ENCODE data around the gene SLC6A9.
A peak's percentile ranks its signal among the peaks of the same experiment; 100 is the strongest.

SLC6A9 gene

GRCh38 chr1:44029260-44029910 is 1.9 kb downstream of the SLC6A9 start:
- H3K9me3 ChIP-seq (ENCODE audit: control insufficient read depth, insufficient read depth, low read length): no peaks in the 10 kb centered on the region
- H3K4me3 ChIP-seq (ENCODE audit: low read length): peak overlapping the region; percentile 36; the same call in 1 of the 2 replicates
- no peaks in the 10 kb centered on the region for H3K27me3 ChIP-seq (ENCODE audit: control insufficient read depth, insufficient read depth, low read length)
- H3K36me3 ChIP-seq (ENCODE audit: control insufficient read depth, insufficient read depth, low read length): no peaks in the 10 kb centered on the region
- no peak overlapping the region for H3K27ac ChIP-seq (ENCODE audit: low read length)
- peaks cover 9% of the 10 kb centered on the region for H3K4me1 ChIP-seq (ENCODE audit: control insufficient read depth, insufficient read depth, low read length)
- no peak for DNase-seq (ENCODE audit: low read depth, low spot score)
- no CpG with 5 or more reads among the region's 17 CpGs for WGBS (ENCODE audit: insufficient coverage, insufficient read length)

GRCh38 chr1:44027320-44027719 is 3.9 kb downstream of the SLC6A9 start:
- Histone ChIP-seq H3K4me3 (ENCODE audit: low read length) (no peak overlapping the region), H3K27ac (ENCODE audit: low read length) (no peak overlapping the region), H3K27me3 (ENCODE audit: control insufficient read depth, insufficient read depth, low read length) (no peaks in the 10 kb centered on the region), H3K36me3 (ENCODE audit: control insufficient read depth, insufficient read depth, low read length) (peaks cover 5% of the 10 kb centered on the region; the same call in 1 of the 2 replicates), H3K9me3 (ENCODE audit: control insufficient read depth, insufficient read depth, low read length) (no peaks in the 10 kb centered on the region), H3K4me1 (ENCODE audit: control insufficient read depth, insufficient read depth, low read length) (peaks cover 6% of the 10 kb centered on the region)
- no peak for DNase-seq (ENCODE audit: low read depth, low spot score)
- no CpG with 5 or more reads among the region's 3 CpGs for WGBS (ENCODE audit: insufficient coverage, insufficient read length)

- DNase-seq (ENCODE audit: low read depth, low spot score): no peak
- no peak overlapping the region for H3K27ac ChIP-seq (ENCODE audit: low read length)
- peaks cover 6% of the 10 kb centered on the region for H3K4me1 ChIP-seq (ENCODE audit: control insufficient read depth, insufficient read depth, low read length)
- H3K9me3 ChIP-seq (ENCODE audit: control insufficient read depth, insufficient read depth, low read length): no peaks in the 10 kb centered on the region
- H3K4me3 ChIP-seq (ENCODE audit: low read length): no peak overlapping the region
- peaks cover 9% of the 10 kb centered on the region; the same call in 1 of the 2 replicates for H3K36me3 ChIP-seq (ENCODE audit: control insufficient read depth, insufficient read depth, low read length)
- WGBS (ENCODE audit: insufficient coverage, insufficient read length): no CpG with 5 or more reads among the region's 3 CpGs
- H3K27me3 ChIP-seq (ENCODE audit: control insufficient read depth, insufficient read depth, low read length): no peaks in the 10 kb centered on the region
Measured at GRCh38 chr1:44025816-44026215, 5.4 kb downstream of the SLC6A9 start.

- Histone ChIP-seq H3K27me3 (ENCODE audit: control insufficient read depth, insufficient read depth, low read length) (no peaks in the 10 kb centered on the region), H3K4me3 (ENCODE audit: low read length) (no peak overlapping the region), H3K27ac (ENCODE audit: low read length) (no peak overlapping the region), H3K36me3 (ENCODE audit: control insufficient read depth, insufficient read depth, low read length) (peaks cover 9% of the 10 kb centered on the region; the same call in 1 of the 2 replicates), H3K4me1 (ENCODE audit: control insufficient read depth, insufficient read depth, low read length) (peaks cover 6% of the 10 kb centered on the region), H3K9me3 (ENCODE audit: control insufficient read depth, insufficient read depth, low read length) (no peaks in the 10 kb centered on the region)
- no CpG with 5 or more reads among the region's 13 CpGs for WGBS (ENCODE audit: insufficient coverage, insufficient read length)
- DNase-seq (ENCODE audit: low read depth, low spot score): no peak
Measured at GRCh38 chr1:44024903-44025525, 6.2 kb downstream of the SLC6A9 start.

GRCh38 chr1:44024031-44024902 is 7.0 kb downstream of the SLC6A9 start:
- Histone ChIP-seq H3K36me3 (ENCODE audit: control insufficient read depth, insufficient read depth, low read length) (peaks cover 9% of the 10 kb centered on the region; the same call in 1 of the 2 replicates), H3K27ac (ENCODE audit: low read length) (no peak overlapping the region), H3K27me3 (ENCODE audit: control insufficient read depth, insufficient read depth, low read length) (no peaks in the 10 kb centered on the region), H3K4me1 (ENCODE audit: control insufficient read depth, insufficient read depth, low read length) (peaks cover 6% of the 10 kb centered on the region; the same call in 1 of the 2 replicates), H3K4me3 (ENCODE audit: low read length) (no peak overlapping the region), H3K9me3 (ENCODE audit: control insufficient read depth, insufficient read depth, low read length) (no peaks in the 10 kb centered on the region)
- no CpG with 5 or more reads among the region's 14 CpGs for WGBS (ENCODE audit: insufficient coverage, insufficient read length)
- no peak for DNase-seq (ENCODE audit: low read depth, low spot score)

GRCh38 chr1:44021581-44022321 is 9.5 kb downstream of the SLC6A9 start:
- Histone ChIP-seq H3K27me3 (ENCODE audit: control insufficient read depth, insufficient read depth, low read length) (no peaks in the 10 kb centered on the region), H3K36me3 (ENCODE audit: control insufficient read depth, insufficient read depth, low read length) (peaks cover 9% of the 10 kb centered on the region; the same call in 1 of the 2 replicates), H3K4me3 (ENCODE audit: low read length) (no peak overlapping the region), H3K9me3 (ENCODE audit: control insufficient read depth, insufficient read depth, low read length) (no peaks in the 10 kb centered on the region), H3K27ac (ENCODE audit: low read length) (no peak overlapping the region), H3K4me1 (ENCODE audit: control insufficient read depth, insufficient read depth, low read length) (peaks cover 5% of the 10 kb centered on the region; the same call in 1 of the 2 replicates)
- DNase-seq (ENCODE audit: low read depth, low spot score): no peak
- no CpG with 5 or more reads among the region's 10 CpGs for WGBS (ENCODE audit: insufficient coverage, insufficient read length)

GRCh38 chr1:44021156-44021555 is 10.1 kb downstream of the SLC6A9 start:
- no peaks in the 10 kb centered on the region for H3K9me3 ChIP-seq (ENCODE audit: control insufficient read depth, insufficient read depth, low read length)
- peaks cover 9% of the 10 kb centered on the region; the same call in 1 of the 2 replicates for H3K36me3 ChIP-seq (ENCODE audit: control insufficient read depth, insufficient read depth, low read length)
- no peak overlapping the region for H3K4me3 ChIP-seq (ENCODE audit: low read length)
- H3K27me3 ChIP-seq (ENCODE audit: control insufficient read depth, insufficient read depth, low read length): no peaks in the 10 kb centered on the region
- H3K27ac ChIP-seq (ENCODE audit: low read length): no peak overlapping the region
- no peak for DNase-seq (ENCODE audit: low read depth, low spot score)
- peaks cover 5% of the 10 kb centered on the region; the same call in 1 of the 2 replicates for H3K4me1 ChIP-seq (ENCODE audit: control insufficient read depth, insufficient read depth, low read length)
- no CpG with 5 or more reads among the region's 8 CpGs for WGBS (ENCODE audit: insufficient coverage, insufficient read length)

- Histone ChIP-seq H3K4me1 (ENCODE audit: control insufficient read depth, insufficient read depth, low read length) (peaks cover 2% of the 10 kb centered on the region; the same call in 1 of the 2 replicates), H3K27me3 (ENCODE audit: control insufficient read depth, insufficient read depth, low read length) (no peaks in the 10 kb centered on the region), H3K4me3 (ENCODE audit: low read length) (no peak overlapping the region), H3K27ac (ENCODE audit: low read length) (no peak overlapping the region), H3K36me3 (ENCODE audit: control insufficient read depth, insufficient read depth, low read length) (peaks cover 9% of the 10 kb centered on the region; the same call in 1 of the 2 replicates), H3K9me3 (ENCODE audit: control insufficient read depth, insufficient read depth, low read length) (no peaks in the 10 kb centered on the region)
- DNase-seq (ENCODE audit: low read depth, low spot score): no peak
- WGBS (ENCODE audit: insufficient coverage, insufficient read length): no CpG with 5 or more reads among the region's 6 CpGs
Measured at GRCh38 chr1:44020464-44020863, 10.8 kb downstream of the SLC6A9 start.

- Histone ChIP-seq H3K9me3 (ENCODE audit: control insufficient read depth, insufficient read depth, low read length) (no peaks in the 10 kb centered on the region), H3K27me3 (ENCODE audit: control insufficient read depth, insufficient read depth, low read length) (no peaks in the 10 kb centered on the region), H3K4me3 (ENCODE audit: low read length) (no peak overlapping the region), H3K36me3 (ENCODE audit: control insufficient read depth, insufficient read depth, low read length) (peaks cover 9% of the 10 kb centered on the region; the same call in 1 of the 2 replicates), H3K4me1 (ENCODE audit: control insufficient read depth, insufficient read depth, low read length) (peaks cover 2% of the 10 kb centered on the region; the same call in 1 of the 2 replicates), H3K27ac (ENCODE audit: low read length) (no peak overlapping the region)
- no CpG with 5 or more reads among the region's 13 CpGs for WGBS (ENCODE audit: insufficient coverage, insufficient read length)
- no peak for DNase-seq (ENCODE audit: low read depth, low spot score)
Measured at GRCh38 chr1:44019466-44019948, 11.8 kb downstream of the SLC6A9 start.
